Duodenal mucosa (tissue), 2 donors: ENCODE results near the gene C1QTNF2.

ENCODE experiments used
- H3K27ac ChIP-seq: one replicate; pipeline ENCODE4 v1.7.0; 2013; ENCODE audit warnings: low read depth, low read length
- H3K27me3 ChIP-seq, 2 donors: one replicate each; pipeline ENCODE4 v1.7.0; 2013; ENCODE audit warnings: low read length in 2 of 2, control low read depth in 1 of 2; ENCODE audit not compliant: insufficient read depth in 2 of 2, control insufficient read depth in 1 of 2
- H3K36me3 ChIP-seq, 2 donors: one replicate each; pipeline ENCODE4 v1.7.0; 2013; ENCODE audit warnings: low read length in 2 of 2, control low read depth in 1 of 2; ENCODE audit not compliant: insufficient read depth in 2 of 2, control insufficient read depth in 1 of 2
- H3K4me1 ChIP-seq, 2 donors: one replicate each; pipeline ENCODE4 v1.7.0; 2013; ENCODE audit warnings: low read length in 2 of 2, control low read depth in 1 of 2; ENCODE audit not compliant: insufficient read depth in 2 of 2, control insufficient read depth in 1 of 2
- H3K4me3 ChIP-seq, 2 donors: one replicate each; pipeline ENCODE4 v1.7.0; 2013; ENCODE audit warnings: low read length in 2 of 2, low read depth in 1 of 2
- H3K9ac ChIP-seq, 2 donors: one replicate each; pipeline ENCODE4 v1.7.0; 2013; ENCODE audit warnings: low read length in 2 of 2, low read depth in 1 of 2
- H3K9me3 ChIP-seq, 2 donors: one replicate each; pipeline ENCODE4 v1.7.0; 2013; ENCODE audit warnings: low read length in 2 of 2, control low read depth in 1 of 2; ENCODE audit not compliant: control insufficient read depth in 1 of 2

The C1QTNF2 gene

GRCh38 chr5:160360310-160360709, 10.1 kb downstream of the C1QTNF2 start:
- no peaks in the 10 kb centered on the region for H3K9me3 ChIP-seq
- no peak overlapping the region for H3K27ac ChIP-seq
- no peaks in the 10 kb centered on the region for H3K27me3 ChIP-seq
- H3K36me3 ChIP-seq = no peaks in the 10 kb centered on the region
- H3K4me1 ChIP-seq = peaks cover 14 to 17% of the 10 kb centered on the region in 2 donors
- H3K4me3 ChIP-seq = no peak overlapping the region
- H3K9ac ChIP-seq = no peak overlapping the region

DNA sequence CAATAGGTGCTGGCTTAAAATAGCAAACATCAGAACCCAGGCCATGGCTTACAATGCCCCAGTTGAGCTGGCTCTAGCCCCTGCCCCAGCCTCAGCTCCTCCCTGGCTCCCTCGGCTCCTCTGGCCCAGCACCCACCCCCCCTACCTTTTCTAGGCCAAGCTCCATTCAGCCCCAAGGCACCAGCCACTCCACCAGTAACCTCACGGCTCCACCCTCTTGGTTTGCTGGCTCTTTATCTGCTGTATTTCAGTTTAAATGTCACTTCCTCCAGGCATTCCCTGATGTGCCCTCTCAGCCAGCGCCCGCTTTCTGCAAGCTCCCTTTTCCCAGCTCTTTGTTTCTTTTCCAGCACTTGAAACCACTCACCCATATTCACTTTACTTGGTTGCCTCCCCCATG, 10.6 kb downstream of the C1QTNF2 start:
- Histone ChIP-seq H3K4me3 (no peak overlapping the region), H3K27me3 (no peaks in the 10 kb centered on the region), H3K9me3 (no peaks in the 10 kb centered on the region), H3K36me3 (no peaks in the 10 kb centered on the region), H3K27ac (no peak overlapping the region), H3K9ac (no peak overlapping the region), H3K4me1 (peaks cover 14 to 17% of the 10 kb centered on the region in 2 donors)

GRCh38 chr5:160359242-160359641, 11.2 kb downstream of the C1QTNF2 start:
- H3K9me3 ChIP-seq = no peaks in the 10 kb centered on the region
- no peaks in the 10 kb centered on the region for H3K36me3 ChIP-seq
- H3K9ac ChIP-seq = no peak overlapping the region
- no peak overlapping the region for H3K4me3 ChIP-seq
- H3K4me1 ChIP-seq = peaks cover 14 to 17% of the 10 kb centered on the region in 2 donors
- no peaks in the 10 kb centered on the region for H3K27me3 ChIP-seq
- H3K27ac ChIP-seq = no peak overlapping the region

DNA sequence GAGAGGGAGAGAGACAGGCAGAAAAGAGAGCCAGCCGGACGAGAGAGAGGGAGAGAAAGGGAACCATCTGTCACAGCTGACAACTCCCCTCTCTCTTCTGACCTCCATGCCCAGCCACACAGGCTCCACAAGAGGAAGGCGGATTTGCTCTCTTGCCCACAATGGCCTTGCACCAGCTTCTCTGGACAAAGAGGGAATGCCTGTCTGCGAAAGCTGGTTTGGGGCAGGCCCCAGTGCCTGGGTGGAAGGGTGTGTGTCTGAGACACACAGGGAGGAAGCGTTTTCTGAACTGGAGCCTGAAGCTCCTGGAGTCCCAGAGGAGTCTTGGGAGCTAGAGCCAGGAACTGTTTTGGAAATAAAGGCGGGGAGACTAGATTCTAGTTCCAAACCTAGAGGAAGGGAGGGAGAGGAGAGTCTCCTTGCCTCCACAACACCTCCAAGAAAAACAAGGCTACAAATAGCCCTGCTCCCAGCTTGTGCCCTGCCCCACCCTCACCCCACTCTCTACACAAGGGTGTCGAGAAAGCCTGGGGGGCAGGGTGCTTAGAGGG, 12.5 kb downstream of the C1QTNF2 start:
- Histone ChIP-seq H3K4me3 (no peak overlapping the region), H3K27me3 (no peaks in the 10 kb centered on the region), H3K9me3 (no peaks in the 10 kb centered on the region), H3K27ac (no peak overlapping the region), H3K36me3 (no peaks in the 10 kb centered on the region), H3K4me1 (peaks cover 14 to 17% of the 10 kb centered on the region in 2 donors), H3K9ac (no peak overlapping the region)

- Histone ChIP-seq H3K36me3 (no peaks in the 10 kb centered on the region), H3K9me3 (no peaks in the 10 kb centered on the region), H3K9ac (no peak overlapping the region), H3K27ac (no peak overlapping the region), H3K4me1 (peaks cover 14 to 17% of the 10 kb centered on the region in 2 donors), H3K4me3 (no peak overlapping the region), H3K27me3 (no peaks in the 10 kb centered on the region)
Observed at GRCh38 chr5:160357394-160357793, 13.0 kb downstream of the C1QTNF2 start.

DNA sequence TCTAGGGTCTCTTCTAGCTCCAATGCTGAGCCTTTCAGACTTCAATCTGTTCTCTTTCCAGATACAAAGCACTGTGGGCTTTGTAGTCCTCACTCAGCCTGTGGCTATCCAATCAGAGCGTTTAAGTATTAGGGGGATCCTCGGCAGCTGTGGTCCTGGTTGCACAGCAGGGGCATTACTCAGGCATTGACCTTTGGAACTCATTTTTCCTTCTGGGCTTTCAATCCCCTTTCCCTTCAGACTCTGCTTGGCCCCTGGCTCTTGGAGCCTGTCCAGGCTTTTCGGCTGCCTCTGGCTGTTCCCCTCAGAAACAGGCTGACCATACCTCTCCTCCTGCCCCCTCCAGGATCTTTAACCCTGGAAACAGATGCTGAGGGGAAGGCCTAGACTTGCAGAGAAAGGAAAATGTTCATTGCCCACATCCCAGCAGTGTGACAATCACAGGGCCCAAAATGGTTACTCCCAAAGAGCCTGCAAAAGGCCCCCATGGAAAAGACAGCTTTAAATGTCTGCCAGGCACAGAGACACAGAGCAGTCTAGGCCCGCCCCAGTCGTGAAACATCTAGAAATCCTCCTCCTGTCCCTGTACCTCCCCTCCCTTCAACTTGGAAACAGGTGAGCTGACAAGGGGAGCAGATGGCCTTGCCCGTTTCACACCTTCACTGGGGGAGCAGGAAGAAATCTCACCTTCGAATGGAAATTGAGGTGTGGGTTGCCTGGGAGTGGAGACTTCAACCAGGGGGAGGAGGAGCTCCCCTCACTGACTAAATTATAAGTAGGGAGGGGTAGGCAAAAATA, 13.7 kb downstream of the C1QTNF2 start:
- Histone ChIP-seq H3K4me1 (peaks cover 14 to 17% of the 10 kb centered on the region in 2 donors), H3K9ac (no peak overlapping the region), H3K4me3 (no peak overlapping the region), H3K36me3 (no peaks in the 10 kb centered on the region), H3K27ac (no peak overlapping the region), H3K27me3 (no peaks in the 10 kb centered on the region), H3K9me3 (no peaks in the 10 kb centered on the region)

GRCh38 chr5:160354666-160355065, 15.8 kb downstream of the C1QTNF2 start:
- Histone ChIP-seq H3K9me3 (no peaks in the 10 kb centered on the region), H3K27ac (no peak overlapping the region), H3K27me3 (no peaks in the 10 kb centered on the region), H3K36me3 (no peaks in the 10 kb centered on the region), H3K4me3 (no peak overlapping the region), H3K4me1 (peaks cover 4 to 11% of the 10 kb centered on the region in 2 donors), H3K9ac (no peak overlapping the region)

DNA sequence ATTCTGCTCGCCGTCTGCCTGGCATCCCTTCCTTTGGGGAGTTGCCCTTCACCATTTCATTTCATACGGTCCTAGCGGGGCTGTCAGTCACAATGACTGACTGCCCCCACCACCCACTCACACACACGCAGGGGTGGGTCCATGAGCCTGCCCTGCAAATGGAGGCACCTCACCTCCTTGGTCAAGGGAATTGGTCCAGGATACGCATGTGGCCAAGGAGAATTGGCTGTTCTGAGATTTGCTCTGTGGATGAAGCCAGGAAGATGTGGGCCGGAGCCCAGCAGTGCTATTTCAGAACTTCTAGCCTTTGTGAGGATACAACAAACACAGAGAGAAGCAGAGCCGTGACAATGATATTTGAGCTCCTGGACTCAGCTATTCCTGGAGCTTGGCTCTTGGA, 17.0 kb downstream of the C1QTNF2 start:
- Histone ChIP-seq H3K36me3 (no peaks in the 10 kb centered on the region), H3K27ac (no peak overlapping the region), H3K4me3 (no peak overlapping the region), H3K9me3 (no peaks in the 10 kb centered on the region), H3K27me3 (no peaks in the 10 kb centered on the region), H3K4me1 (peaks cover 0 to 4% of the 10 kb centered on the region in 2 donors), H3K9ac (no peak overlapping the region)

- H3K36me3 ChIP-seq = no peaks in the 10 kb centered on the region
Observed at GRCh38 chr5:160352308-160352707, 18.1 kb downstream of the C1QTNF2 start.

GRCh38 chr5:160349935-160350303, 20.5 kb downstream of the C1QTNF2 start:
- no peak overlapping the region for H3K4me3 ChIP-seq

More at GRCh38 chr5:160352308-160352707, 18.1 kb downstream of the C1QTNF2 start:
- H3K27ac ChIP-seq = no peak overlapping the region
- no peak overlapping the region for H3K9ac ChIP-seq
- H3K9me3 ChIP-seq = no peaks in the 10 kb centered on the region
- no peaks in the 10 kb centered on the region for H3K27me3 ChIP-seq
- H3K4me3 ChIP-seq = no peak overlapping the region
- H3K4me1 ChIP-seq = peaks cover 0 to 4% of the 10 kb centered on the region in 2 donors

More at GRCh38 chr5:160349935-160350303, 20.5 kb downstream of the C1QTNF2 start:
- H3K9me3 ChIP-seq = no peaks in the 10 kb centered on the region
- H3K27ac ChIP-seq = no peak overlapping the region
- no peaks in the 10 kb centered on the region for H3K27me3 ChIP-seq
- no peak overlapping the region for H3K9ac ChIP-seq
- peaks cover 0 to 4% of the 10 kb centered on the region in 2 donors for H3K4me1 ChIP-seq
- H3K36me3 ChIP-seq = no peaks in the 10 kb centered on the region
